ES-I3 (cell line): ENCODE measurements around the gene CARHSP1.
"Not testable (repeated sequence)": the region's sequence is repeated elsewhere in the genome, so short reads cannot be mapped to it uniquely, and the experiment has no call there.

Source experiments
- H3K36me3 ChIP-seq: 2 replicates; pipeline ENCODE4 v1.6.1; 2013; ENCODE audit warnings: mild to moderate bottlenecking, low read length, control low read depth, moderate library complexity; ENCODE audit not compliant: insufficient read depth
- H3K4me1 ChIP-seq: 2 replicates; pipeline ENCODE4 v1.6.1; 2013; ENCODE audit warnings: mild to moderate bottlenecking, control low read depth, low read length; ENCODE audit not compliant: insufficient read depth
- H3K9ac ChIP-seq: 2 replicates; pipeline ENCODE4 v1.6.1; 2013; ENCODE audit warnings: low read depth, mild to moderate bottlenecking, low read length, moderate library complexity
- H3K9me3 ChIP-seq: 2 replicates; pipeline ENCODE4 v1.6.1; 2013; ENCODE audit warnings: mild to moderate bottlenecking, low read length, moderate library complexity; ENCODE audit not compliant: control insufficient read depth, insufficient read depth

Gene CARHSP1

DNA sequence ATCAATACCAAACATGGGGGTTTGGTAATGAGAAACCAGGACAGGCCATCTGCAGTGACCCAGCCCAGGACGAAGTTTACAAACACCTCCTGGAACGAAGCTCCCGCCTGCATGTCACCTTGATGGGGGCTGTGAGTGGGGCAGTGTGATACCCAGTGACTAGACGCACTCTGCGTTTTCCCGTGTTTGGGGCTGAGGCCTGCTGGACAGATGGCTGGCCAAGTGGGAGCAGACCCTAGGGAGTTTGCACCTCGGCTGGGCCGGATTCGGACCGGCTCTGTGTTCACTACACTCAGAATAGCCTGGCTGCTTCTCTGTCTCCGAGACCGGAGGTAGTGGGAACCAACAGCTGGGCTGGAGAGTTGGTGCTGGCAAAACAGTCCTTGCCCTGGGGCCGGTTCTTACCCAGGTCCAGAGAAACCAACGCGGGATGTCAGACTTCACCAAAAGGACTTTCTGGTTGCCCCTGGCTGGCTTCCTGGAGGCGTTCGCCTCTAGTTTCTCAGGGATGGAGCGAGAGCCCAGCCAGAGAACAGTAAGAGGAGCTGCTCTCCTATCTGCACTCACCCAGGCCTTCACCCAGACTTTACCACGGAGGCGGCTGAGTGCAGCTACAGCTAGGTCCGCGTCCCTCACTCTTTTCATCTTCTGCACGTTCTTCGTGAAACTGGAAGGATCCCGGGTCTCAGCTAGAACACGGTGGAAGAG lies 20.4 kb downstream of the CARHSP1 start:
- Histone ChIP-seq H3K9me3 (no peaks in the 10 kb centered on the region), H3K9ac (no peak overlapping the region), H3K36me3 (peaks cover 12% of the 10 kb centered on the region), H3K4me1 (peaks cover 14% of the 10 kb centered on the region; the same call in 1 of the 2 replicates)

DNA sequence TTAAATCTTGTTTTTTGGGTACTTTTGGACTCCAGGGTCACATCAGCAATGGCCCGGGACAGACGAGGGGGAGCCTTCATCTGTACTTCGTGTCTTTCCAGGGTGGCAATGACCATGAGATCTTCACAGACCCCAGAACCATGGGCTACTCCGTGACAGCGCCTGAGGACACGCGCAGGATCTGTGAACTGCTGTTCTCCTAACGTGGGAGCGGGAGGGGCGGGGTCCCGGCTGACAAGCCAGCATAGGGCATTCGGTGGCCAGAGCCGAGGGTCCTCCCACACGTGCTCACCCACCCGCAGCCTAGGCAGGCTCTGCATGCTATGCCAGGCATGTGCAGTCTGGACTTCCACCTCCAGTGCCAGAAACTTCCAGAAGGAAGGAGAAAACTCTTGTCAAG lies 21.2 kb downstream of the CARHSP1 start:
- peaks cover 12% of the 10 kb centered on the region for H3K36me3 ChIP-seq
- no peak overlapping the region for H3K9ac ChIP-seq
- H3K9me3 ChIP-seq: no peaks in the 10 kb centered on the region
- peaks cover 10% of the 10 kb centered on the region; the same call in 1 of the 2 replicates for H3K4me1 ChIP-seq

DNA sequence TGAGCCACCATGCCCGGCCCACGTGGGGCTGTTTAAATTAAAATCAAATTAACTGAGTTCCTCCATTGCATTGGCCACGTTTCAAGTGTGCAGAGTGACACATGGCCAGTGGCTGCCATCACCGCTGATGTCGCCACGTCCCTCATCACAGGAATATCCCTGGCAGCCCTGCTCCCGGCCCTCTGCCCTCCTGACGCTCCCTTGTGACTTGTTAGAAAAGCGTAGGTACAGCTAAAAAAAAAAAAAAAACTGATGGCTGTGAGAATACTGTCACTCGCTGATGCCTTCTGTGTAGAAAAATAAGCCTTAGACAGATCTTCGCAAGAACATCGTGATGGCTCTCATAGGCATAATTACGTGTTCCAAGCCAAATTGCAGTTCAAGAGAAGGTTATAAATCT lies 21.7 kb downstream of the CARHSP1 start:
- Histone ChIP-seq H3K9me3 (no peaks in the 10 kb centered on the region), H3K36me3 (peaks cover 12% of the 10 kb centered on the region), H3K9ac (no peak overlapping the region), H3K4me1 (peaks cover 10% of the 10 kb centered on the region; the same call in 1 of the 2 replicates)

- H3K4me1 ChIP-seq: peaks cover 10% of the 10 kb centered on the region; the same call in 1 of the 2 replicates
- peaks cover 10% of the 10 kb centered on the region for H3K36me3 ChIP-seq
- no peak overlapping the region for H3K9ac ChIP-seq
These were observed 22.3 kb downstream of the CARHSP1 start for GRCh38 chr16:8846401-8846932.

DNA sequence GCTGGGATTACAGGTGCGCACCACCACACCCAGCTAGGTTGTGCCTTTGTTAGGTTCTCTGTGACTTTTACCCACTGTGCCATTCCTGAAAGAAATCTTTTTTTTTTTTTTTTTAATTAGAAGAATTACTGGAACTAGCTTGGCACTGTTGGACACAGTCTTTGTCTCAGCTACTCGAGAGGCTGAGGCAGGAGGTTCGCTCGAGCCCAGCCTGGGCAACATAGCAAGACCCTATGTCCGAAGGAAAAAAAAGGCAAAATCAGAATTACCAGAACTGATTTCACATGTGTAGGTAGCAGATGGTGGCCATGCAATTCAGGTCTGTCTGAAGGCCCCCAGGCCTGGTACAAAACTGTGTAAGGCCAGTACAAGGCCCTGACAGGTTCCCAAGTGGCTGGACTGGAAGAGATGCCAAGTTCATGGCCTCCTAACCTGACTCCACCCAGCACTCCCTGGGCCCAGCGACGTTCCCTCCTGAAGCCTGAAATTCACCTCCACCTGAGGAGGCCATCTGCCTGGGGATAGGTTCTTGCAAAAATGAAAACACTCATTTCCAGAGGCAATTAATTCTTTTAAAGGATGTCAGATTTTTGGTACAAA lies 23.0 kb downstream of the CARHSP1 start:
- Histone ChIP-seq H3K9ac (no peak overlapping the region), H3K36me3 (peaks cover 9% of the 10 kb centered on the region), H3K9me3 (no peaks in the 10 kb centered on the region), H3K4me1 (peaks cover 10% of the 10 kb centered on the region; the same call in 1 of the 2 replicates)

More at GRCh38 chr16:8846401-8846932, 22.3 kb downstream of the CARHSP1 start:
- H3K9me3 ChIP-seq: no peaks in the 10 kb centered on the region

DNA sequence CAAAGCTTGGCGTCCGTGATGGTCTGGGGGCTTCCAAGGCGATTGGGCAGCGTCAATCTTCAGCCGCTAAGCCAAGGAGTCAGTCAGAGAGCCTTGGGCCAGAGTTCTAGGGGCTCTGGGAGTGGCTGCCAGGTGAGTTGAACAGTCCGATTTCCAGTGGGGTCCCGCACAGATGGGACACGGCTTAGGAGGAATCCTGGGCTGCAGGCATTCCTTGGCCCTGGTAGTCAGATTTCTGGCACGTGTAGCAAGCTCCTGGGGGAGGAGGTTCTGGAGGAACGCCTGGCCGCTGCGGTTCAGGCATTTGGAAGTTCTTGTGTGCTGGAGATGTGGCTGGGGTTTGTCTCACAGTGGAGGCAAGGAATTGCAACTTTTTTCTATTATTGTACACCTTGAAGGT lies 25.5 kb downstream of the CARHSP1 start:
- H3K4me1 ChIP-seq, H3K9ac ChIP-seq, H3K36me3 ChIP-seq, H3K9me3 ChIP-seq: not testable (repeated sequence)

DNA sequence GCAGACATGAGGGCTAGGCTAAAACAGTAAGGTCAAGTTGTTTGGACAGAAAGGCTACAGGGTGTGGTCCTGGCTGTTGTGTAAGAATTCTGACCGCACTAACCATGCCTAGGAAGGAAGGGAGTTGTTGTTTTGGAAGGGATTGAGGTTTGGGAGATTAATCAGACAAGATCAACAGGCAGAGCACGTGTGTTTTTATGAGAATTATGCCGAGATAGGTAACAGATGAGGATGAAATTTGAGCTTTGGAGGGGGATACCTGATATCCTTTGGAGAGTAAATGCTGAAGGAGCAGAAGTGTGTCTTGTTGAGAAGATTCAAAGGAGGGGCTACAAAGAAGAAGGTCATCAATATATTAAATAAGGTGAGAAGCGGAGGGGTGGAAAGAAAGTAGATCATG lies 26.8 kb downstream of the CARHSP1 start:
- not testable (repeated sequence) for H3K4me1 ChIP-seq, H3K9ac ChIP-seq, H3K36me3 ChIP-seq, H3K9me3 ChIP-seq

DNA sequence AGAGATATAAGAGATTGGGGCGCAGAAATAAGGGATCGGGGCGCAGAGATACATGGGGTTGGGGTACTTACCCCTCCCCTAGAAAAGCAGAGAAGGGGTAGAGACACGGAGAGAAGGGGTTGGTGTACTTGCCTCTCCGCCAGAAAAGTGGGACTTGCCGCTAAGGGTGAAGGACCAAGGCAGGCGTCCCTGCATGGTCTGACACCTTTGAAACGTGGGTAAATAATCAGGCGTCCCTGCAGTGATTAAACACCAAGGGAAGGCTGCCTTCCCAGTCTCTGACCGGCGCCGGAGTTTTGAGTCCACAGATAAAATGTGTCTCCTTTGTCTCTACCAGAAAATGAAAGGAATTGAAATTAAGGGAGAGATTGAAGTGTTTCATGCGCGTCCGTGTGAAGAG lies 31.2 kb downstream of the CARHSP1 start:
- H3K4me1 ChIP-seq, H3K9ac ChIP-seq, H3K9me3 ChIP-seq, H3K36me3 ChIP-seq: not testable (repeated sequence)

DNA sequence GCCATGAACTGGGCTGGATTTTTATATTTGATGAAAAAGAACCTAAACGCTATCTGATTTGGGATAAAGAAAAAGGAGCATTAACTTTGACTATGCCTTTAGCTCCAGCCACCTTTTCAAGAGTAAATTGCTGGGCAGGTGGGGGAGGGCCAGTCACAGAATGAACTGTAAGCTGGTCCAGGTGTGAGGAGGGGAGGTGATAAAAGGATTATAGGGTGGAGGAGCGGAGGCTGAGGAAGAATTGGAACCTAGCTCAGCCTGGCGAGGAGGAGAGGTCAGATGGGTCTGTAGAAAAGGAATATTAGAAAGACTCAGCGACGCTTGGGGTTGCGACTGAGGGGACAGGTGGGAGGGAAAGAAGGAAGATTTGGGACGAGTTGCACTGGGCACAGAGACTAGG lies 32.0 kb downstream of the CARHSP1 start:
- not testable (repeated sequence) for H3K36me3 ChIP-seq, H3K4me1 ChIP-seq, H3K9ac ChIP-seq, H3K9me3 ChIP-seq

- Histone ChIP-seq H3K9me3 (no peaks in the 10 kb centered on the region), H3K36me3 (peaks cover 5% of the 10 kb centered on the region), H3K9ac (peak overlapping the region; percentile 5; the same call in 1 of the 2 replicates), H3K4me1 (peaks cover 40% of the 10 kb centered on the region)
These were observed 36.1 kb downstream of the CARHSP1 start for GRCh38 chr16:8832717-8833105.

DNA sequence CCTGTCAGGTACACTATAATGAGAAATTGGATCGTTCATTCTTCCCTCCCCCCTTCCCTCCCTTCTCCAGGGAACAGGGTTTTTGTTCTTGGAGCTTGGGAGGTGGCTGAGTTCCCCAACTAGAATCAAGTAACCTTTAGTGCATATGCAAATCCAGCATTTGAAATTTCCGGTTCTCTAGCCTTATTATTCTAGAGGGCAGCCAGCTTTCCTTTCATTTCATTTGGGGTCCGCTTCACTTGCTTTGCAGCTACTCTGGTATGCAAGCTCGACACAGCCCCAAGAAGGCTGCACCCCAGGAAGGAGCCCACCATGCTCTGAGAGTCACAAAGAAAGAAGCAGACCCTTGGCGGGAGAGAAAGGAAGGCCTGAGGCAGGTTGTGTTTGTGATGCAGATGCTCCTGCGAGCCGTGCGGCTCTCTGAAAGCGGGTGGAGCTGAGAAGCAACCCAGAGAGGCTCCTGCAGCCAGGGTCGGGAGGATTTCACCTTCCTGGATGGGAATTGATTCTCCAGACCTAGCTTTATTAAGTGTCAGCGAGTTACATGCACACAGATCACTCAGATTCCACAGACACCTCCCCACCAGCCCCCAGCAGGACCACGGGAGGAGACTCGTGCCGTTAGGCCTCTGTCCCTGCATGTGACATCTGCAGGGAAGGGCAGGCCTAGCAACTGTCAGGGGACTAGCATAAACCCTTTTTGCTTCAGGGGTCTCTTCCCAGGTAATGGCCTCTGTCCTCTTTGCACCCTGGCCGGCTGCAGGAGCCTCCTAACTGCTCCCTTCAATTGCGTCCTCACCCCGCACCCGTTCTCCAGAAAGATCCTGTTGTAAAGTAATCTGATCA lies 36.7 kb downstream of the CARHSP1 start:
- peak overlapping the region; percentile 13 for H3K9ac ChIP-seq
- H3K4me1 ChIP-seq: peaks cover 40% of the 10 kb centered on the region
- no peaks in the 10 kb centered on the region for H3K9me3 ChIP-seq
- H3K36me3 ChIP-seq: peaks cover 5% of the 10 kb centered on the region

- Histone ChIP-seq H3K9ac (peak overlapping the region; percentile 13), H3K36me3 (peaks cover 5% of the 10 kb centered on the region), H3K4me1 (peaks cover 40% of the 10 kb centered on the region), H3K9me3 (0 out of 2 replicates have a peak, but pooled peaks cover under 1% of the 10 kb centered on the region)
These were observed 37.4 kb downstream of the CARHSP1 start for GRCh38 chr16:8831450-8831849.

GRCh38 chr16:8828541-8829165 lies 40.2 kb downstream of the CARHSP1 start:
- H3K9me3 ChIP-seq: peaks cover 6% of the 10 kb centered on the region; the same call in 1 of the 2 replicates
- H3K4me1 ChIP-seq: peaks cover 40% of the 10 kb centered on the region
- H3K9ac ChIP-seq: no peak overlapping the region
- H3K36me3 ChIP-seq: peaks cover 9% of the 10 kb centered on the region

DNA sequence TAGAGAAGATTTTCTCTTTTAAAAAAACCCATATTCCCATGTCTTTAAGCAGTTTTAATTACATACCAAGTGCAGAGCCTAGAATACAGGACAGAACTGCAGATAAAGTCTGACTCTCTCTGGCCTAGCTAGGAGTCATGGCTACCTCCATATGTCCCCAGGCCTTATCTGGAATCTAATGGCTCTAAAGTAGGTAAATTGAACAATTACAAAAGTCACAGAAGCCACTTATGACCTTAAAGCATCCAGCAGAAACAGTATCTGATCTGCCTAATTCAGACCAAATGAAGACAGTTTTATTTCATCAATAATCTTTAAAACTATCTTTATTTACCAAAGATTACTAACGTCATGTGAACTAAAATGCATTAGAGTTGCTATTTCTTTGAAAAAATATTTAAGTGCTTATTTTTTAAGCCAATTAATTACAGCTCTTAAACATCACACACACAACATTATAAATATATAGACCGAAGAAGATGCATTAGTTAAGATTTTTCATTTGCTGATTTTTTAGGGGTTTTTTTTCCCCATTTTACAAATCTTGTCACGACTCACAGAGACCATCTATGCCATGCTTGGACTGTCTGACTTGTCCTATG lies 42.4 kb downstream of the CARHSP1 start:
- peaks cover 16% of the 10 kb centered on the region for H3K36me3 ChIP-seq
- H3K9me3 ChIP-seq: peaks cover 6% of the 10 kb centered on the region; the same call in 1 of the 2 replicates
- H3K4me1 ChIP-seq: peaks cover 28% of the 10 kb centered on the region
- H3K9ac ChIP-seq: no peak overlapping the region
